AG09319 (cell line): ENCODE measurements around the gene MZT2A.
"Not testable (repeated sequence)": the region's sequence is repeated elsewhere in the genome, so short reads cannot be mapped to it uniquely, and the experiment has no call there.

ENCODE experiments used
- DNase-seq: peaks from one replicate; pipeline ENCODE4 v3.0.0-alpha.2; 2010; ENCODE audit warnings: low read depth; ENCODE audit errors: extremely low read depth
- TF ChIP-seq, protein P1 (sequence below): IDR thresholded peaks from 2 replicates; pipeline ENCODE4 v1.5.1; 2011; ENCODE audit warnings: low read depth, mild to moderate bottlenecking, inconsistent platforms, low read length, moderate library complexity

Gene MZT2A

DNA sequence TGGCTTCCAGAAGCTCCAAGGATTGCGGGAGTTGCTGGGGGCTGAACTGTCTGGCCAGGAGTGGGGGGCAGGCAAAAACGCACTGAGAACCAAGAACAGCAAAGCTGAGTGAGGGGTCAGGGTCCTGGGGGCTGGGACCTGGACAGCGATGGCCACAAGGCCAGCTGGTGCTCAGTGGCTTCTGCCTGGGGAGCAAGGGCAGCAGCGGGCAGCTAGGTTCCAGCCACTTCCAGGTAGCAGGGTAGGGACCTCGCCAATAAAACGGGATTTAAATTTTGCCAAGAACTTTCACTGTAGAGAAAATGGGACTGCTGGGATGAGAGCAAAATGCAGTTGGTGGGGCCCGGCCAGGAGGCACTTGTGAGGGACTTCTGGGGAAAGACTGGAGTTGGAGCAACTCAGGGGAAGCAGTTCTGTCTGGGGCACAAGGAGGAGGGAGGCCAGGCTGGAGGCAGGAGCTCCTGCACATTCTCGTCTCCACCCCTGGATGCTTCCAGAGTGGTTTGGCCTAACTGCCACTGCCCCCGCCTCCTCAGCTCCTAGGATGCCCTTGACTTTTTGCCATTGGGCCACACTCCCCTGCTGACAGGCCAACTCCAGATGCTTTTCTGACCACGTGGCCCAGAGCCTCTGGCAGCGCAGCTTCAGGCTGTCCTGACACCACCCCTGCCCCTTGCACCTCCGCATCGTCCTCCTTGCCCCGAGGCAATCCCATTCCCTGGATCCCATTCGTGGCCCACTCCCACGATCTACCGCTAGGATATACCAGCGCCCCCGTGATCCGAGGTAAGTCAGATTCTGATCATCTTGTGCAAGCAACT, 30.0 kb upstream of the MZT2A start:
- TF ChIP-seq, protein P1, sequence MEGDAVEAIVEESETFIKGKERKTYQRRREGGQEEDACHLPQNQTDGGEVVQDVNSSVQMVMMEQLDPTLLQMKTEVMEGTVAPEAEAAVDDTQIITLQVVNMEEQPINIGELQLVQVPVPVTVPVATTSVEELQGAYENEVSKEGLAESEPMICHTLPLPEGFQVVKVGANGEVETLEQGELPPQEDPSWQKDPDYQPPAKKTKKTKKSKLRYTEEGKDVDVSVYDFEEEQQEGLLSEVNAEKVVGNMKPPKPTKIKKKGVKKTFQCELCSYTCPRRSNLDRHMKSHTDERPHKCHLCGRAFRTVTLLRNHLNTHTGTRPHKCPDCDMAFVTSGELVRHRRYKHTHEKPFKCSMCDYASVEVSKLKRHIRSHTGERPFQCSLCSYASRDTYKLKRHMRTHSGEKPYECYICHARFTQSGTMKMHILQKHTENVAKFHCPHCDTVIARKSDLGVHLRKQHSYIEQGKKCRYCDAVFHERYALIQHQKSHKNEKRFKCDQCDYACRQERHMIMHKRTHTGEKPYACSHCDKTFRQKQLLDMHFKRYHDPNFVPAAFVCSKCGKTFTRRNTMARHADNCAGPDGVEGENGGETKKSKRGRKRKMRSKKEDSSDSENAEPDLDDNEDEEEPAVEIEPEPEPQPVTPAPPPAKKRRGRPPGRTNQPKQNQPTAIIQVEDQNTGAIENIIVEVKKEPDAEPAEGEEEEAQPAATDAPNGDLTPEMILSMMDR: no peak
- no peak for DNase-seq

DNA sequence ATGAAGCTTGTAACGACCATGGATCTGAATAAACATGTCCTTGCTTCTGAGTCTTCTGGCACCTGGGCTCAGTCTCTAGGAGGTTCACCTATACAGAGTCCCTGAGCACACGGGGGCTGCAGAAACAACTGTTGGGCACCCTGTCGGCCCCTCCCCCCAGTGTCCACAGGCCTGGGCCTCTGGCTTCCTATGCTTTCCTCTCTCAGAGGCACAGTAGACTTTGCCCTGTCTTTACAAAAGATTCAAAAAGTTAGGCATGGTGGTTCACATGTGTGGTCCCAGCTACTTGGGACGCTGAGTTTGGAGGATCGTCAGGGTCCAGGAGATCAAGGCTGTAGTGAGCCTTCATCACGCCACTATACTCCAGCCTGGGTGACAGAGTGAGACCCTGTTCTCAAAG, 29.3 kb upstream of the MZT2A start:
- DNase-seq: not testable (repeated sequence)

DNA sequence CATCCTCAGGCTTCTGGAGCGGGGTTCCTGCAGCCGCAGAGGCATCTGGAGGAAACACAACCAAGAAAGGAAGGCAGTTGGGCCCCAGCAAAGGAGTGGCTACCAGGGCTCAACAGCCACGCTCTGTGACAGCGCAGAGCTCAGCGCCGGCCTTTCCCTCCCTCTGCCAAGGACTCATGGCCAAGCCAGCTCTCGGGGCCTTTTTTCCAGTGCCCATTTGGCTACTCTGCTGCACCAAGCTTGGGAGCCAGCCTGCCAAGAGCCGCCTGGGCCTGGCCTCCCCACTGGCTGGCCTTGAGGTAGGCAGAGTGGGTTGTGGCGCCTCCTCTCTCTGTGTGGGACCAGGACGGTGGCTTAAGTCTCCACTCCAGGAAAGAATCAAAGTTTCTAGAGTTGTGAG, 28.3 kb upstream of the MZT2A start:
- TF ChIP-seq, protein P1: no peak
- DNase-seq: no peak

DNA sequence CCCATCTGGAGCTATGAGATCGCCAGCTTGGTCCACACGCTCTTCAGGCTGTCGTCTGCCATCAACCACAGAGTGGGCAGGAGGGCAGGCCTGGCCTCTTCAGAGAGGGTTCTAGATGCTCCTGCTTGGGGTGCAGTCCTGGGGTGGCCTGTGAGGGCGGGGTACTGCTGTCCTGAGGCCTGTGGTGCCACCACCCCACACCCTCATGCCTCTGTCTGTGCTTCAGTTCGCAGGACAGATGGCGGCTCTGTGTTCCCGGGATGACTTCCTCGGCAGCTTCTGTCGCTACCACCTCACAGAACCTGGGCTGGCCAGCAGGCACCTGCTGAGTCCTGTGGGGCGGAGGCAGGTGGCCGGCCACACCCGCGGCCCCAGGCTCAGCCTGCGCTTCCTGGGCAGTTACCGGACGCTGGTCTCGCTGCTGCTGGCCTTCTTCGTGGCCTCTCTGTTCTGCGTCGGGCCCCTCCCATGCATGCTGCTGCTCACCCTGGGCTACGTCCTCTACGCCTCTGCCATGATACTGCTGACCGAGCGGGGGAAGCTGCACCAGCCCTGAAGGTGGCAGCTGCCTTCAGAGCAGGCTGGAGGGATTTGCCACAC, 27.8 kb upstream of the MZT2A start:
- DNase-seq: not testable (repeated sequence)

DNA sequence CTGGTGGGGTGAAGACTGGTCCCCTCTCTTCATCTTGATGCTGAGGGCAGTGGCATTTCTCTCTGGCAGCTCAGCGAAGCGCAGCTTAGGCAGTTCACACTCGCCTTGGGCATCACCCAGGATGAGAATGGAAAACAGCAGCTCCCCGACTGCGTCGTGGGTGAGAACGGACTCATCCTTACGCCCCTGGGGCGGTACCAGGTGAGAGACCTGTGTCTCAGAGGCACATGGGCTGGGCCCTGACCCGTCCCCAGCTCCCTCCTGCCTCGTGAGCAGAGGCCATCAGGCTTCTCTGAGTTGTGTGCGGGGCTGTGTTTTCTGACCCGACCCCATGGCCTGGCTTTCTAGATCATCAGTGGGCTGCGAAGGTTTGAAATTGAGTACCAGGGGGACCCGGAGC, 27.3 kb upstream of the MZT2A start:
- TF ChIP-seq, protein P1: no peak
- DNase-seq: no peak

DNA sequence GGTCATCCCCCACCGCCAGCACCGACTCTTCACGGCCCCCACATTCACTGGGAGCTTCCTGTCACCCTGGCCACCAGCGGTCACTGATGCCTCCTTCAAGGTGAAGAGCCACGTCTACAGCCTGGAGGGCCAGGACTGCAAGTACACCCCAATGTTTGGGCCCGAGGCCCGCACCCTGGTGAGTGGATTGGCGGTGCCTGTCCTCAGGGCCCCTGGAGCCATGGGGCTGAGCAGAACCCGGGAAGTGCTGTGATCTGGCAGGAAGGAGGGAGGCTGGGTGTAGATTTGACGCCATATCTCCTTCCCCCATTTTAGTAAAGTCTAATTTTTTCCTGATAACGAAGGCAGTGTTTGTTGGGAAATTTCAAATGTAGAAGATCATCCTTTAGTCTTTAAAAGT, 26.3 kb upstream of the MZT2A start:
- not testable (repeated sequence) for DNase-seq

DNA sequence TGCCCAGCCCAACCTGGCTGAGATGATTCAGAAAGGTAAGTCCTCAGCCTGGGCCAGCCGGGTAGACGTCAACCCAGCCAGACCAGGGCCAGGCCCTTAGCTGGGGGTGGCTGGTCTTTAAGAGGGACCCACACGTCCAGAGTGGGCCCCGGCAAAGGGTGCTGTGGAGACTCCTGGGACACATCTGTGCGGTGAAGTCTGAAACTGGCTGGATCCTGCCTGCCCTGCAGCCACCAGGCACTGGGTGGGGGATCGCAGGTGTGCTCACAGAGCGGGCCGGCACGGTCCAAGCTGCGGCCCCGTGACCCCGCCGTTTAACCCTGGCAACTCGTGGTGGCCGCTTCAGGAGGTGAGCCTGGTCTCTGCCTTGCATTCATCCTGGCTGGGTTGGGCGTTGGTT, 25.7 kb upstream of the MZT2A start:
- DNase-seq: not testable (repeated sequence)

DNA sequence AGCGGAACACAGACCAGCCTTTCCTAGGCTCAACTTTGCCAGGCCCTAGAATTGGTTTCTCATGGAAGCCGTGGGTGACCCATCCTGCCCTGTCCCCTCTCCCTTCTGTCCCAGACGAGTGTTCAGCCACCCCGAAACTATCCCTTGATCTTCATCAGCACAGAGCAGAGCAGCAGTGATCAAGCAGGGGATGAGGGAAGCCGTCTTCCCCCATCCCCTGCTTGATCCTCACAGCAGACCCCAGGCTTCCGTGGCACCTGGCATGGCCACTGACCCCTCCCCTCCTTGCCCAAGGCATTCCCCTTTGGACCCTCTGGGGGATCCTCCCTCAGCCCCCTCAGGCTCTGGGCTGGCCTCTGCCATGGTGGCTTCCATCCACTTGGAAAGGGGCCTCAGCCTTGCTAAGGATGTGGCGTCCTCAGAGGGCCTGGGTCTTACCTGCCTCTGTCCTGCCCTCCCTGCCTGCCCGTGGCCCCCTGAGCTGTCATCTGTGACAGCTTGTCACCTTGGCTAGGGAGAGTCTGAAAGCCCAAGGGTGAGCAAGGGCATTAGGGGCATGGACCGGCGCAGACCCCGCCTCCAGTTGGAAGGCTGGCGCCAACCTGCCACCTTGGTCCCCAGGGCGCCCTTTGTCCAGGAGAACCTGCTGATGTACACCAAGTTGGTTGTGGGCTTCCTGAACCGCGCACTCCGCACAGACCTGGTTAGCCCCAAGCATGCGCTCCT, 25.1 kb upstream of the MZT2A start:
- TF ChIP-seq, protein P1: no peak
- DNase-seq: no peak

DNA sequence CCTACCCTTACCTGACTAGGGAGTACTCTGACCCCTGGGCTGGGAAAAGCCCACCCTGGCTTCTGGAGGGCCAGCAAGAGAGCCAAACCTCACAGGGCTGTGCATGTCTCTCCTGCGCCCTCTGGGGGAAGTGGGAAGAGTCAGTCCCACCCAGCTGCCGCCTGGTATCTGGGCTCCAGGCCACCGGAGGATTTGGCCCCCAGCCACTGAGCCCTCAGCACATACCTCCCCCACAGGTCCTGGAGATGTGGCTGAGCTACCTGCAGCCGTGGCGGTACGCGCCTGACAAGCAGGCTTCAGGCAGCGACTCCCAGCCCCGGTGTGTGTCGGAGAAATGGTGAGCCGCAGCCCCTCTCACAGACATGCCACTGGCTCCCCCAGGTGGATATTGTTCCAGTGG, 24.4 kb upstream of the MZT2A start:
- not testable (repeated sequence) for DNase-seq
- TF ChIP-seq, protein P1: peak; percentile 10; the same call in 1 of the 2 replicates
